Measurements from ENCODE around the gene CCNDBP1.

Gene CCNDBP1

DNA sequence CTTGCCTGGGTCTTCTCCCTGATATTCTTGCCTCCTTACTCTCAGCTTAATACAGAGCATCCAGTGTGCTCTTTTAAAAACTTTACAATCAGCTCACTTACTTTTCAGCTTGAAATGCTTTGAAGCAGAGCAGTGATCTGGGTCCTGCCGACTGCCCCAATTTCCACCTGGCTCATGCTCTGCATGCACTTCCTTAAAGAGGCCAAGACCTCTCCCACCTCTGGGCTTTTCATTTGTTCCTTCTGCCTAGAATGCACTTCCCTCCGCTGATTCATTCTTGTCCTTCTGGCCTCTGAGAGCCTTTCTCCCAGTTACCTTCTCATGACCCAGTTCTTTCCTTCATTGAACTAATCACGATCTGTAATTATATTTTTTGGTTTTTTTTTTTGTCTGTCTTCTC is 1.9 kb upstream of the CCNDBP1 start:
- Histone ChIP-seq H3F3A (ENCODE audit: low read depth) (no peaks in the 10 kb centered on the region), H2AFZ (ENCODE audit: low read length) (no peak overlapping the region), H3K9ac (ENCODE audit: low read depth, low read length, poor library complexity, severe bottlenecking) (no peak overlapping the region), H3K27me3 (ENCODE audit: insufficient read depth, low read length, poor library complexity, severe bottlenecking) (no peaks in the 10 kb centered on the region), H3K4me2 (ENCODE audit: low read depth, low read length, poor library complexity, severe bottlenecking) (no peak overlapping the region), H3K36me3 (ENCODE audit: insufficient read depth, low read length) (peaks cover 4% of the 10 kb centered on the region; the same call in 1 of the 2 replicates), H4K20me1 (ENCODE audit: insufficient read depth, low read length, poor library complexity, severe bottlenecking) (peaks cover 16% of the 10 kb centered on the region), H3K9me2 (replicated peaks; ENCODE audit: low read depth, low read length) (no peaks in the 10 kb centered on the region), H3K4me1 (ENCODE audit: insufficient read depth, low read length, poor library complexity, severe bottlenecking) (peaks cover 16% of the 10 kb centered on the region), H3K9me3 (ENCODE audit: insufficient read depth, low read depth, low read length) (no peaks in the 10 kb centered on the region), H3K79me2 (ENCODE audit: insufficient read depth, low read length) (peaks cover 23% of the 10 kb centered on the region), H3K4me3 (ENCODE audit: low read length, poor library complexity, severe bottlenecking) (no peak overlapping the region)
- TF ChIP-seq, protein P1, sequence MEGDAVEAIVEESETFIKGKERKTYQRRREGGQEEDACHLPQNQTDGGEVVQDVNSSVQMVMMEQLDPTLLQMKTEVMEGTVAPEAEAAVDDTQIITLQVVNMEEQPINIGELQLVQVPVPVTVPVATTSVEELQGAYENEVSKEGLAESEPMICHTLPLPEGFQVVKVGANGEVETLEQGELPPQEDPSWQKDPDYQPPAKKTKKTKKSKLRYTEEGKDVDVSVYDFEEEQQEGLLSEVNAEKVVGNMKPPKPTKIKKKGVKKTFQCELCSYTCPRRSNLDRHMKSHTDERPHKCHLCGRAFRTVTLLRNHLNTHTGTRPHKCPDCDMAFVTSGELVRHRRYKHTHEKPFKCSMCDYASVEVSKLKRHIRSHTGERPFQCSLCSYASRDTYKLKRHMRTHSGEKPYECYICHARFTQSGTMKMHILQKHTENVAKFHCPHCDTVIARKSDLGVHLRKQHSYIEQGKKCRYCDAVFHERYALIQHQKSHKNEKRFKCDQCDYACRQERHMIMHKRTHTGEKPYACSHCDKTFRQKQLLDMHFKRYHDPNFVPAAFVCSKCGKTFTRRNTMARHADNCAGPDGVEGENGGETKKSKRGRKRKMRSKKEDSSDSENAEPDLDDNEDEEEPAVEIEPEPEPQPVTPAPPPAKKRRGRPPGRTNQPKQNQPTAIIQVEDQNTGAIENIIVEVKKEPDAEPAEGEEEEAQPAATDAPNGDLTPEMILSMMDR (conservative IDR thresholded peaks at IDR 0.05; ENCODE audit: low read length) = no peak
- no peak for TF ChIP-seq EZH2phosphoT487 (IDR thresholded peaks at IDR 0.05; ENCODE audit: borderline replicate concordance)

DNA sequence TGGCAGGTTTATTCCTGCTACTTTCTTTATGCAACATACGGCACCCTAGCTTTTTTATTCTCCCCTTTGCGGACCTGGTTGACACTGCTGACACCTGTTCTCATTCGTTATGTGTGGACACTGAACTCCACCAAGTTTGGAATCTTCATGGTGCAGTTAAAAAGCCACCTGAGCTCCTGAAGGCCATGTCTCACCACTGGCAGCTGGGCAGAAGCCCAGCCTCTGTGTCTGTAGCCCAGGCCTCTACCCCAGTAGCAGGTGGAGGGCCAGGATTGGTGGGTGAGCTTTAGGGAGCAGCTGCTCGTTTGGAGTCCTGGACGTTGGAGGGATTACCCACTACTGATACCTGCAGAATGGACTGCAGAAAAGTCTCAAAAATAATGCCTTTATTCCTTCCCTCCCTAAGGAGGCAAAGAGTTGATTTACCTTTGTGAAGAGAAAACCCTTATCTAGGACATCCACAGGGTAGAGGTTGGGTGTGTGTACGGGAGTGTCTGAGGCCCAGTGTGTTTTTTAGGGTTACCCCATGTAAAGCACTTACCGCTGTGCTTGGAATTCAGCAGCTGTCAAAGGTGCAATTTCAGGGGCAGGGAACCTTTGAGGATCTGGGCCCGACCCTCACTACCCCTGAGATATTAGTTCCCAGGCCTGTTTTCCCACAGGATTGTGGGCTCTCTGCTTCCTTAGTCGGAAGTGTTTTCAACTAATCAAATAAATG is 637 bp upstream of the CCNDBP1 start:
- no peaks in the 10 kb centered on the region for H3K9me2 ChIP-seq (replicated peaks; ENCODE audit: low read depth, low read length)
- H3F3A ChIP-seq (ENCODE audit: low read depth) = no peaks in the 10 kb centered on the region
- H3K9ac ChIP-seq (ENCODE audit: low read depth, low read length, poor library complexity, severe bottlenecking) = no peak overlapping the region
- peaks cover 6% of the 10 kb centered on the region; the same call in 1 of the 2 replicates for H3K36me3 ChIP-seq (ENCODE audit: insufficient read depth, low read length)
- H3K9me3 ChIP-seq (ENCODE audit: insufficient read depth, low read depth, low read length) = no peaks in the 10 kb centered on the region
- H3K27me3 ChIP-seq (ENCODE audit: insufficient read depth, low read length, poor library complexity, severe bottlenecking) = no peaks in the 10 kb centered on the region
- peaks cover 16% of the 10 kb centered on the region for H3K4me1 ChIP-seq (ENCODE audit: insufficient read depth, low read length, poor library complexity, severe bottlenecking)
- H3K79me2 ChIP-seq (ENCODE audit: insufficient read depth, low read length) = peaks cover 25% of the 10 kb centered on the region
- peak overlapping the region; percentile 88 for H3K4me3 ChIP-seq (ENCODE audit: low read length, poor library complexity, severe bottlenecking)
- peak overlapping the region; percentile 87 for H3K4me2 ChIP-seq (ENCODE audit: low read depth, low read length, poor library complexity, severe bottlenecking)
- TF ChIP-seq, protein P1 (conservative IDR thresholded peaks at IDR 0.05; ENCODE audit: low read length) = no peak
- TF ChIP-seq EZH2phosphoT487 (IDR thresholded peaks at IDR 0.05; ENCODE audit: borderline replicate concordance) = no peak
- peaks cover 19% of the 10 kb centered on the region for H4K20me1 ChIP-seq (ENCODE audit: insufficient read depth, low read length, poor library complexity, severe bottlenecking)
- H2AFZ ChIP-seq (ENCODE audit: low read length) = peak overlapping the region; percentile 81; the same call in 1 of the 2 replicates

- H3K27me3 ChIP-seq (ENCODE audit: insufficient read depth, low read length, poor library complexity, severe bottlenecking) = no peaks in the 10 kb centered on the region
- H3K9me2 ChIP-seq (replicated peaks; ENCODE audit: low read depth, low read length) = no peaks in the 10 kb centered on the region
- H3K36me3 ChIP-seq (ENCODE audit: insufficient read depth, low read length) = peaks cover 18% of the 10 kb centered on the region; the same call in 1 of the 2 replicates
- no peak for TF ChIP-seq EZH2phosphoT487 (IDR thresholded peaks at IDR 0.05; ENCODE audit: borderline replicate concordance)
- TF ChIP-seq, protein P1 (conservative IDR thresholded peaks at IDR 0.05; ENCODE audit: low read length) = no peak
- peaks cover 19% of the 10 kb centered on the region for H4K20me1 ChIP-seq (ENCODE audit: insufficient read depth, low read length, poor library complexity, severe bottlenecking)
- H3K4me3 ChIP-seq (ENCODE audit: low read length, poor library complexity, severe bottlenecking) = peak overlapping the region; percentile 88
- H3K9me3 ChIP-seq (ENCODE audit: insufficient read depth, low read depth, low read length) = no peaks in the 10 kb centered on the region
- H3K4me2 ChIP-seq (ENCODE audit: low read depth, low read length, poor library complexity, severe bottlenecking) = peak overlapping the region; percentile 87
- H3K4me1 ChIP-seq (ENCODE audit: insufficient read depth, low read length, poor library complexity, severe bottlenecking) = peaks cover 16% of the 10 kb centered on the region
- peak overlapping the region; percentile 81 for H2AFZ ChIP-seq (ENCODE audit: low read length)
- H3K9ac ChIP-seq (ENCODE audit: low read depth, low read length, poor library complexity, severe bottlenecking) = peak overlapping the region; percentile 75
- peaks cover 25% of the 10 kb centered on the region for H3K79me2 ChIP-seq (ENCODE audit: insufficient read depth, low read length)
- no peaks in the 10 kb centered on the region for H3F3A ChIP-seq (ENCODE audit: low read depth)
Observed at GRCh38 chr15:43186003-43186353, 775 bp downstream of the CCNDBP1 start.
